Adrenal gland (tissue), 12 donors: ENCODE results near the gene AJUBA. TPM values are rescaled to one million over a fixed set of nuclear protein-coding genes. Genes with fewer than 3 reads are reported as not detected.

Experiments
- DNase-seq, 7 donors: peaks; one replicate each; pipeline ENCODE4 v3.0.0-alpha.2; 2019 to 2020
- H3K27ac ChIP-seq, 5 donors: fragments of 200-600 bp; sonication (generic) in 4 of 5; 1 replicate in 3 of 5; 2 replicates in 2 of 5; pipeline versions ENCODE4 v1.5.1 to v1.8.0; 2016 to 2020; ENCODE audit warnings: mild to moderate bottlenecking in 1 of 5
- H3K27me3 ChIP-seq: fragments of 200-600 bp; 2 replicates; pipeline ENCODE4 v1.8.0; 2021
- H3K36me3 ChIP-seq, 2 donors: fragments of 200-600 bp; replicated peaks in 1 of 2; 1 replicate in 1 of 2; 2 replicates in 1 of 2; pipeline versions ENCODE4 v1.5.1 to v1.8.0; 2018 to 2022
- H3K4me1 ChIP-seq, 2 donors: fragments of 200-600 bp; replicated peaks in 1 of 2; 1 replicate in 1 of 2; 2 replicates in 1 of 2; pipeline versions ENCODE4 v1.5.1 to v1.8.0; 2018 to 2021
- H3K4me3 ChIP-seq, 4 donors: fragments of 200-600 bp; sonication (generic) in 3 of 4; one replicate each; pipeline ENCODE4 v1.5.1; 2016 to 2018
- H3K9me3 ChIP-seq, 3 donors: fragments of 200-600 bp; sonication (generic) in 1 of 3; replicated peaks in 1 of 3; 1 replicate in 2 of 3; 2 replicates in 1 of 3; pipeline versions ENCODE4 v1.5.1 to v1.8.0; 2016 to 2021
- POLR2A ChIP-seq, 2 donors: fragments of 450-650 bp; IDR thresholded peaks; one replicate each; pipeline ENCODE4 v1.6.1; 2017; ENCODE audit warnings: antibody characterized with exemption in 2 of 2, mild to moderate bottlenecking in 2 of 2, moderate library complexity in 1 of 2
- WGBS, 4 donors: extraction: QIAGEN DNeasy Blood & Tissue Kit in 2 of 4; methylation state at CpG; one replicate each; pipeline versions ENCODE4 v1.1.5 to v1.1.7; 2013 to 2017; 5-methylcytosine and 5-hydroxymethylcytosine counted together
- intact Hi-C, 2 donors: fragments of 100-400 bp; cut with DNase I; formaldehyde crosslinking; loops; one replicate each; pipeline versions ENCODE4 v1.14.1 to v1.15.0; 2022 to 2023
- polyA plus RNA-seq, 3 donors: library from polyadenylated mRNA; stranded (reverse); fragments of 200-250 nt in 2 of 3; fragments of 350-450 nt in 1 of 3; fragmentation: Illumina TruSeq in 1 of 3; extraction: RNeasy Lipid Tissue Mini Kit (QIAGEN cat#74804) in 1 of 3; gene quantifications; one replicate each; pipeline ENCODE4 v1.2.3, GENCODE V29; 2013 to 2014
- total RNA-seq, 9 donors: library from RNA; depleted of rRNA in 4 of 9; stranded (reverse); fragments of >200 nt in 4 of 9; fragments of 120-200 nt in 1 of 9; fragmentation: NEBNext Ultra II Directional in 1 of 9; extraction: Animal tissue kit (Norgen Biotek cat#: 25700) in 1 of 9; gene quantifications; one replicate each; pipeline versions ENCODE4 v1.1.0 to v1.2.4, GENCODE V29; 2013 to 2023
- TF ChIP-seq, protein P1 (sequence below), 6 experiments: fragments of 450-650 bp in 4 of 6; fragments of 200-600 bp in 2 of 6; sonication (generic) in 1 of 6; IDR thresholded peaks; 1 replicate in 5 of 6; 2 replicates in 1 of 6; pipeline versions ENCODE4 v1.5.1 to v1.8.0; 2016 to 2021; ENCODE audit warnings: antibody characterized with exemption in 6 of 6, mild to moderate bottlenecking in 2 of 6, moderate library complexity in 1 of 6
- donor health status: healthy with polysubstance abuse.
- donor health status: Bipolar disorder and iron deficiency.
- donor health status: DM: yes; HTN: yes; CAD: no.
- donor health status: DM: no; HTN: no; CAD: no.
- donor health status: DM: no; HTN: no; CAD: no.
- donor health status: DM: yes; HTN: yes; CAD: no.

AJUBA gene
- total and polyA plus RNA-seq, 12 donors, result 1.4 to 12.6 (median 4.5) TPM

DNA sequence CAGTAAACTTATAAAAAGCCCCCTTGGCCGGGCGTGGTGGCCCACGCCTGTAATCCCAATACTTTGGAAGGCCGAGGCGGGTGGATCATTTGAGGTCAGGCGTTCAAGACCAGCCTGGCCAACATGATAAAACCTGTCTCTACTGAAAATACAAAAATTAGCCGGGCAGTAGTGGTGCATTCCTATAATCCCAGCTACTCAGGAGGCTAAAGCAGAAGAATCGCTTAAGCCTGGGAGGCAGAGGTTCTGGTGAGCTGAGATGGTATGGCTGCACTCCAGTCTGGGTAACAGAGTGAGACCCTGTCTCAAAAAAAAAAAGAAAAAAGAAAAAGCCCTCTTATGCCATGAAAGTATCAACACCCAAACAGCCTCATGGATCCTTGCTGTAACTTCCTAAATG is 56.8 kb downstream of the AJUBA start:
- Histone ChIP-seq H3K27me3 (no peaks in the 10 kb centered on the region), H3K4me1 (peaks cover 0 to 17% of the 10 kb centered on the region in 2 donors), H3K4me3 (no peak overlapping the region), H3K36me3 (peaks cover 0 to 59% of the 10 kb centered on the region in 2 donors), H3K27ac (no peak overlapping the region), H3K9me3 (no peaks in the 10 kb centered on the region)
- intact Hi-C loops, result no loop called here
- no peak for TF ChIP-seq POLR2A (IDR thresholded peaks at IDR 0.05)
- TF ChIP-seq, protein P1, sequence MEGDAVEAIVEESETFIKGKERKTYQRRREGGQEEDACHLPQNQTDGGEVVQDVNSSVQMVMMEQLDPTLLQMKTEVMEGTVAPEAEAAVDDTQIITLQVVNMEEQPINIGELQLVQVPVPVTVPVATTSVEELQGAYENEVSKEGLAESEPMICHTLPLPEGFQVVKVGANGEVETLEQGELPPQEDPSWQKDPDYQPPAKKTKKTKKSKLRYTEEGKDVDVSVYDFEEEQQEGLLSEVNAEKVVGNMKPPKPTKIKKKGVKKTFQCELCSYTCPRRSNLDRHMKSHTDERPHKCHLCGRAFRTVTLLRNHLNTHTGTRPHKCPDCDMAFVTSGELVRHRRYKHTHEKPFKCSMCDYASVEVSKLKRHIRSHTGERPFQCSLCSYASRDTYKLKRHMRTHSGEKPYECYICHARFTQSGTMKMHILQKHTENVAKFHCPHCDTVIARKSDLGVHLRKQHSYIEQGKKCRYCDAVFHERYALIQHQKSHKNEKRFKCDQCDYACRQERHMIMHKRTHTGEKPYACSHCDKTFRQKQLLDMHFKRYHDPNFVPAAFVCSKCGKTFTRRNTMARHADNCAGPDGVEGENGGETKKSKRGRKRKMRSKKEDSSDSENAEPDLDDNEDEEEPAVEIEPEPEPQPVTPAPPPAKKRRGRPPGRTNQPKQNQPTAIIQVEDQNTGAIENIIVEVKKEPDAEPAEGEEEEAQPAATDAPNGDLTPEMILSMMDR (IDR thresholded peaks at IDR 0.05), result no peak
- DNase-seq, result no peak
- WGBS, 4 donors, result 89 to 98% (median 95%) methylated on average over 8 of the region's 8 CpGs

DNA sequence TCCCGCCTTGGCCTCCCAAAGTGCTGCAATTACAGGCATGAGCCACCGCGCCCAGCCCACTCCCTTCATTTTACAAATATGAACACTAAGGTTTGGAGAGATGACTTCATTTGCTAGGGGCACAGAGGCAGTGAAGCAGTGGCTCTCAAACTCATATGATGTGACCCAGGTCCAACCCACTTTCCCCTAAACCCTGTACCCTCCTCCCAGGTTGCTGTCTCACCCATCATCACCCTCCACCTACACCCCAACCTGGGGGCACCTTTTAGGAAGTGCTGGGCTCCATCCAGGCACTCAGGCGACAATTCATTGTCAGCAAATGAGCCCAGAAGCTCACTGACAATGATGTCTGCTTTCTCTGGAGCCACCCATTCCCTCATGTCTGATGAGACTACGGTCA is 58.6 kb downstream of the AJUBA start:
- no peaks in the 10 kb centered on the region for H3K9me3 ChIP-seq
- H3K27me3 ChIP-seq, result no peaks in the 10 kb centered on the region
- no peak overlapping the region for H3K4me3 ChIP-seq
- WGBS, 4 donors, result 97 to 98% (median 98%) methylated on average over 5 of the region's 5 CpGs
- no peak overlapping the region for H3K27ac ChIP-seq
- H3K36me3 ChIP-seq, result peaks cover 0 to 64% of the 10 kb centered on the region in 2 donors
- DNase-seq, result no peak
- intact Hi-C loops, result no loop called here
- H3K4me1 ChIP-seq, result peaks cover 0 to 18% of the 10 kb centered on the region in 2 donors
- TF ChIP-seq, protein P1 (IDR thresholded peaks at IDR 0.05), result no peak
- no peak for TF ChIP-seq POLR2A (IDR thresholded peaks at IDR 0.05)

DNA sequence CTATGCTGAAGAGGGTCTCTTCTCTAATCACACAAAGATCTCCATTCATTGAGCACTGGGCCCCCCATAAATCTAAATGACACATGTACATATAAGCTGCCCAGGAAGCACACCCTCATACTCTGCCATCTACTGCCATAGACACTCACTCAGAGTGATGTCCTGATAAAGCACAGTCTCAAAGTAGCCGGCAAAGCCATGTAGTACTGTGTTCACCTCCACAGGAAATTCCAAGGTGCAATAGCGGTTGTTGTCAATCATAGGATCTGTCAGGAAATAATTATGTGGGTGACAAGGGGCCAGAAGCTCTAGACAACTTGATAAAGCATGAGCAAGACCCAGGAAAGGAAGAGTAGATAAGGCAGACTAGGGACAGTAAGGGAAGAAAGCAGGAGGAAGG is 60.1 kb downstream of the AJUBA start:
- Histone ChIP-seq H3K36me3 (peaks cover 0 to 64% of the 10 kb centered on the region in 2 donors), H3K4me1 (peaks cover 9 to 13% of the 10 kb centered on the region in 2 donors), H3K27ac (no peak overlapping the region), H3K9me3 (no peaks in the 10 kb centered on the region), H3K4me3 (no peak overlapping the region), H3K27me3 (no peaks in the 10 kb centered on the region)
- 86 to 90% (median 89%) methylated on average over 2 of the region's 2 CpGs for WGBS, 4 donors
- intact Hi-C loops, result no loop called here
- DNase-seq, result no peak
- TF ChIP-seq, protein P1 (IDR thresholded peaks at IDR 0.05), result no peak
- TF ChIP-seq POLR2A (IDR thresholded peaks at IDR 0.05), result no peak

Other genes with a start within 250 kb of the AJUBA start
- gene OXA1L, start 215.9 kb downstream of the AJUBA start, total RNA-seq, result 100 to 1,000 TPM in 8 of 9 donors, 10 to 100 TPM in 1; 79.9 to 183 (median 130) TPM
- gene OXA1L, start 215.9 kb downstream of the AJUBA start, polyA plus RNA-seq, result 100 to 1,000 TPM; 109 to 179 (median 168) TPM
- gene SLC7A7, start 167.1 kb downstream of the AJUBA start, total RNA-seq, result 10 to 100 TPM in 8 of 9 donors, 1 to 10 TPM in 1; 7.3 to 30.5 (median 18.6) TPM
- 10 to 100 TPM in 1 of 3 donors, 1 to 10 TPM in 2; 4.0 to 10.1 (median 6.5) TPM for gene SLC7A7, start 167.1 kb downstream of the AJUBA start, polyA plus RNA-seq
- gene MRPL52, start 152.7 kb downstream of the AJUBA start, total RNA-seq, result 100 to 1,000 TPM in 5 of 9 donors, 10 to 100 TPM in 4; 58.3 to 390 (median 111) TPM
- 100 to 1,000 TPM in 2 of 3 donors, 10 to 100 TPM in 1; 66.0 to 337 (median 256) TPM for gene MRPL52, start 152.7 kb downstream of the AJUBA start, polyA plus RNA-seq
- gene MMP14, start 146.0 kb downstream of the AJUBA start, total RNA-seq, result 100 to 1,000 TPM in 4 of 9 donors, 10 to 100 TPM in 5; 19.3 to 161 (median 91.8) TPM
- 10 to 100 TPM; 15.5 to 65.2 (median 17.0) TPM for gene MMP14, start 146.0 kb downstream of the AJUBA start, polyA plus RNA-seq
- 100 to 1,000 TPM in 4 of 9 donors, 10 to 100 TPM in 5; 14.8 to 207 (median 92.0) TPM for gene LRP10, start 110.8 kb downstream of the AJUBA start, total RNA-seq
- 10 to 100 TPM; 13.1 to 26.8 (median 14.8) TPM for gene LRP10, start 110.8 kb downstream of the AJUBA start, polyA plus RNA-seq
- gene REM2, start 99.3 kb downstream of the AJUBA start, total RNA-seq, result under 1 TPM in 5 of 9 donors, not detected in 4; 0.15 to 0.28 (median 0.25) TPM
- 1 to 10 TPM in 1 of 3 donors, under 1 TPM in 2; 0.09 to 1.2 (median 0.64) TPM for gene REM2, start 99.3 kb downstream of the AJUBA start, polyA plus RNA-seq
- 1,000 to 10,000 TPM in 2 of 9 donors, 100 to 1,000 TPM in 1, 10 to 100 TPM in 6; 70.4 to 1,877 (median 86.2) TPM for gene RBM23, start 63.4 kb downstream of the AJUBA start, total RNA-seq
- gene RBM23, start 63.4 kb downstream of the AJUBA start, polyA plus RNA-seq, result 10 to 100 TPM; 39.5 to 82.8 (median 43.8) TPM
- gene PRMT5, start 53.2 kb downstream of the AJUBA start, total RNA-seq, result 100 to 1,000 TPM in 2 of 9 donors, 10 to 100 TPM in 7; 28.6 to 125 (median 68.0) TPM
- 100 to 1,000 TPM in 1 of 3 donors, 10 to 100 TPM in 2; 20.9 to 134 (median 21.6) TPM for gene PRMT5, start 53.2 kb downstream of the AJUBA start, polyA plus RNA-seq
- gene HAUS4, start 25.5 kb downstream of the AJUBA start, total RNA-seq, result 10 to 100 TPM; 16.8 to 72.2 (median 35.4) TPM
- gene HAUS4, start 25.5 kb downstream of the AJUBA start, polyA plus RNA-seq, result 10 to 100 TPM; 11.2 to 20.4 (median 20.0) TPM
- 10 to 100 TPM in 2 of 9 donors, 1 to 10 TPM in 7; 4.0 to 12.4 (median 8.0) TPM for gene C14orf93, start 27.6 kb upstream of the AJUBA start, total RNA-seq
- gene C14orf93, start 27.6 kb upstream of the AJUBA start, polyA plus RNA-seq, result 10 to 100 TPM in 1 of 3 donors, 1 to 10 TPM in 2; 2.9 to 12.5 (median 7.5) TPM
- 100 to 1,000 TPM; 114 to 377 (median 140) TPM for gene PSMB5, start 52.3 kb upstream of the AJUBA start, total RNA-seq
- gene PSMB5, start 52.3 kb upstream of the AJUBA start, polyA plus RNA-seq, result 100 to 1,000 TPM in 1 of 3 donors, 10 to 100 TPM in 2; 55.4 to 175 (median 75.4) TPM
- gene PSMB11, start 59.7 kb upstream of the AJUBA start, total RNA-seq, result under 1 TPM in 1 of 9 donors, not detected in 8; 0.17 TPM
- gene PSMB11, start 59.7 kb upstream of the AJUBA start, polyA plus RNA-seq, result not detected
- 1 to 10 TPM; 1.9 to 5.7 (median 3.4) TPM for gene CDH24, start 75.0 kb upstream of the AJUBA start, total RNA-seq
- gene CDH24, start 75.0 kb upstream of the AJUBA start, polyA plus RNA-seq, result 10 to 100 TPM in 2 of 3 donors, 1 to 10 TPM in 1; 1.5 to 29.3 (median 15.3) TPM
- 100 to 1,000 TPM in 5 of 9 donors, 10 to 100 TPM in 4; 73.1 to 203 (median 129) TPM for gene ACIN1, start 112.6 kb upstream of the AJUBA start, total RNA-seq
- gene ACIN1, start 112.6 kb upstream of the AJUBA start, polyA plus RNA-seq, result 100 to 1,000 TPM; 116 to 431 (median 258) TPM
- 100 to 1,000 TPM in 1 of 9 donors, 10 to 100 TPM in 8; 23.9 to 206 (median 55.4) TPM for gene C14orf119, start 113.0 kb upstream of the AJUBA start, total RNA-seq
- 10 to 100 TPM; 28.0 to 52.9 (median 35.1) TPM for gene C14orf119, start 113.0 kb upstream of the AJUBA start, polyA plus RNA-seq
- gene CIROP, start 122.4 kb upstream of the AJUBA start, total RNA-seq, result not detected
- not detected for gene CIROP, start 122.4 kb upstream of the AJUBA start, polyA plus RNA-seq
- under 1 TPM in 1 of 9 donors, not detected in 8; 0.15 TPM for gene CEBPE, start 136.7 kb upstream of the AJUBA start, total RNA-seq
- under 1 TPM in 2 of 3 donors, not detected in 1; 0.03 to 0.40 TPM for gene CEBPE, start 136.7 kb upstream of the AJUBA start, polyA plus RNA-seq
- gene SLC7A8, start 201.1 kb upstream of the AJUBA start, total RNA-seq, result 10 to 100 TPM in 8 of 9 donors, 1 to 10 TPM in 1; 6.8 to 50.9 (median 33.2) TPM
- 10 to 100 TPM; 18.2 to 24.5 (median 21.0) TPM for gene SLC7A8, start 201.1 kb upstream of the AJUBA start, polyA plus RNA-seq